SIG-M5 treated with dmso at 0.1 percent for 504 hours (cell line): Measurements from ENCODE around the gene NFIB.

ENCODE experiments used
- DNase-seq: peaks from one replicate; lab custom pipeline; 2025; ENCODE audit not compliant: unreplicated experiment; lab: John Stamatoyannopoulos, UW

NFIB gene

DNA sequence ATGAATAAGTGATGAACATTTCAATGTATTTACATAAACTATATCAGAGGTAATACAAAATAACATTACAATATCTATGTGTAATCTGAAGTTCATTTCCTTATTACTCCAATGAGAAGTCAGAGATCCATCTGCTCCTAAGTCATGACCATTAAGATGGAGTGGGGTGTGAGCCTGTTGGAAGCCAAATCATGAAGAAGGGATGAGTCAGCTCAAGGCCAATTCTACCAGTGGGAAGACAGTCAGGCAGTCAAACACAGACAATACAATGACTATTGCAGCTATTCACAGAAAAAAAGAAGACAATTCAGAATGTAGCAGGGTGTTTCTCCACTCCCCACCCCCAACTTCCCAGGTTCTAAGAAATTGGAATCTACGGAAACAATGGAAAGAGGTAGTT, 155.0 kb downstream of the NFIB start:
- no peak for DNase-seq

GRCh38 chr9:14158136-14158813, 155.7 kb downstream of the NFIB start:
- DNase-seq = no peak

- no peak for DNase-seq
These were observed 156.8 kb downstream of the NFIB start for GRCh38 chr9:14157191-14157590.

- DNase-seq = no peak
These were observed 157.9 kb downstream of the NFIB start for GRCh38 chr9:14156046-14156445.

- no peak for DNase-seq
These were observed 158.7 kb downstream of the NFIB start for GRCh38 chr9:14155237-14155636.

DNA sequence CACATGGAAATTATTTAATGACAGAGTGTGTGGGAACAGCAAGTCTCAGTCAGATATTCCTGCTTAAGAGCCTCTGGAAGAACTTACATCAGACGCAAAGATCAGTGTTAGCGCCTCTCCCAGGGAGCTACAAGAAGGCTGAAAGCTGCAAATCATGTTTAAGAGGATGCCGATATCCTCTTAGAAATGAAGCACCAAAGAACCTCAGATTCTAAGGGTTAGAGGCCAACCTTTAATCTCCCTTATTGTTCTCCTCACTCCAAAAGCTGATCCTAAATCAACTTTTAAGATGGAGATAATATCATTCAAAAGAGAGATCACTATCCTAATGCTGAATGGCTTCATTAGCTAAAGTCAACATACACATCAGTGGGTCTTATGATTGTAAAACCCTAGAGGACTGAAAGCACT, 160.6 kb downstream of the NFIB start:
- no peak for DNase-seq

DNA sequence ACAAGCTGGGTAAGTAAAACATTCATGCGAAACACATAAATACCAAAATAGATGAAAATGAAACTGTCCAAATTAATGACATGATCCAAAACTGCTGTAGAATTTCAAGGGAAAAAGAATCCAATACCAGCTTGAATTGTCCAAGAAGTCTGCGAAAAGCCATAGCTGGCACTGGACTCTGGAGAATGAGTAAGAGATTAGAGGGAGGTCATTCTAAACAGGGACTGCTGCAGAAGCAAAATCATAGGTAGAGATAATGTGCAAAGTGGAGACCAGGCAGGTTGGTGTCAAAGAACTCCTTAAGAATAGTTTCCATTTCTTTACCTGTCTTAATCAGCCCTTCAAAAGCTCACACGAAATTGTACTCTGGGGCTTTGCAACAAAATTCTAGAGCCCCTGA, 162.5 kb downstream of the NFIB start:
- DNase-seq = no peak

- no peak for DNase-seq
These were observed 165.3 kb downstream of the NFIB start for GRCh38 chr9:14148501-14149103.

- DNase-seq = no peak
These were observed 166.2 kb downstream of the NFIB start for GRCh38 chr9:14147738-14148137.

GRCh38 chr9:14146201-14146874, 167.6 kb downstream of the NFIB start:
- DNase-seq = no peak

GRCh38 chr9:14144215-14144614, 169.7 kb downstream of the NFIB start:
- no peak for DNase-seq

DNA sequence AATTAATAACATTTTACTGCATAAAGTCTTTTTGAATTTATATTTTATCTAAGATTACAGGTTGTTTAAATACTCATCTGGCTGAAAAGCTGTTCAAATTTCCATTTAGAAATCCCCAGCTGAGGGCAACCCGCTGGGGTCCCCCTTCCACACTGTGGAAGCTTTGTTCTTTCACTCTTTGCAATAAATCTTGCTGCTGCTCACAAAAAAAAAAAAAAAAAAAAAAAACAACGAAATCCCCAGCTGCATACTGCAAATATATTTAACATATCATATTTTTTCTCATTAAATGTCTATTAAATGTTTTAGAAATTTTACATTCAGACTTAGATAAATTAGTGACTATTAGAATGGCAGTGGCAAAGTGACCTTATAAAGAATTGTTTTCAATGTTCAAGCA, 172.2 kb downstream of the NFIB start:
- DNase-seq = no peak

DNA sequence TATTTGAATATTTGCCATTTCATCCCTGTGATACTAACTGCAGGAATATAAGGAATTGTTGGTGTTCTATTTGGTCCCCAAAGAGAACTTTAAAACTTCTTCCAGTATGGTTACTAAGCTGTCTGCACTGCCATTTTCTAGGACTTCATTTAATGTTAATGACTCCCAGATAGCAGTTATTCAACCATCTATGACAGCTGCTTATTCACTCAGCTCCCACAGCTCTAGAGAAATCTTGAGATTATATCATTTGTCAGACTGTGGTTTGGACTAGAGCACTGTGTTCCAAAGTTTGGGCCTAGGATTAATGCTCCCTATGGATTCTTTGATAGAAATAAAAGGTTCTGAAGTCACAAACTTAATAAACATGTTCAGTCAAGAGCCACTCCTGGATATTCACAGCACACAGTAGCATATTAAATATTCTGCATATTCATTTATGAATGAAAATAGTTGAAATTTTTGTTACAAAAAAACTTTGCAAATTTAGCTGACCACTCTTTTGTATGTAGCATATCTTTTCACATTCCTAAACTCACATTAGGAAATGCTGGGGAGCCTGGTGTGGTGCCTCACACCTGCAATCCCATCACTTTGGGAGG, 173.7 kb downstream of the NFIB start:
- DNase-seq = no peak

- DNase-seq = no peak
These were observed 174.7 kb downstream of the NFIB start for GRCh38 chr9:14139287-14139686.

- no peak for DNase-seq
These were observed 177.1 kb downstream of the NFIB start for GRCh38 chr9:14136646-14137370.

- DNase-seq = no peak
These were observed 177.8 kb downstream of the NFIB start for GRCh38 chr9:14136047-14136635.

DNA sequence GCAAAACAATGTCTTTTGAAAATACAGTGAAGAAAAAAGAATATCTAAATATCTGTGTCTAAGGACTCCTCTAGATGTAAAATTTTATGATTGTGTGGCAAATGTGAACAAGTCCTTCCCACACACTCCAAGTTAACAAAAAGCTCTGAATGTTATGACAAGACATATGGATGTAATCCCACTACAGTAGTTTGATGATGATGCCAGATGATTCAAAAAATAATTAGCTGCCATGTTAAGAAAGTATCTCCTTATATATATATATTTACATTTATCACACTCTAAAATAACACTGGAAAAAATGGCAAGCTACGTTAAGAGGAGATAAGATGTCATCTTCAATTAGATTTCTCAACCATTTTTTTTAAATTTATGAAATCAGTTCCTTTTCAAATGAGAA, 178.5 kb downstream of the NFIB start:
- DNase-seq = no peak

GRCh38 chr9:14133394-14133793, 180.5 kb downstream of the NFIB start:
- no peak for DNase-seq

DNA sequence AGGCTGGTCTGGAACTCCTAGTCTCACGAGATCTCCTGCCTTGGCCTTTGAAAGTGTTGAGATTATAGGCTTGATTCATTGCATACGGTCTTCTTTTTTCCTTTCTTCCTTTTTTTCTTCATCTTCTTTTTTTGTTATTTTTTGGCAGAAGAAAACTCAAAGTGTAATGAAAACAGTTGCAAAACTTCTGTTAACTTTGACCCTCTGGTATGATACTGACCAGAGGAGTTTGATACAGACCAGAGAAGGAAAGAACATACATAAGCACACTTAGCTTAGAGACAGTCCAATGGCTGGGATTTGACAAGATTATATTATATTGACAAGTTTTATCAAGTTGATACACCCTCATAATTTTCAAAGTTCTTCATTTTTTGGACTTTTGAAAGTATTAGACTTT, 181.2 kb downstream of the NFIB start:
- no peak for DNase-seq

DNA sequence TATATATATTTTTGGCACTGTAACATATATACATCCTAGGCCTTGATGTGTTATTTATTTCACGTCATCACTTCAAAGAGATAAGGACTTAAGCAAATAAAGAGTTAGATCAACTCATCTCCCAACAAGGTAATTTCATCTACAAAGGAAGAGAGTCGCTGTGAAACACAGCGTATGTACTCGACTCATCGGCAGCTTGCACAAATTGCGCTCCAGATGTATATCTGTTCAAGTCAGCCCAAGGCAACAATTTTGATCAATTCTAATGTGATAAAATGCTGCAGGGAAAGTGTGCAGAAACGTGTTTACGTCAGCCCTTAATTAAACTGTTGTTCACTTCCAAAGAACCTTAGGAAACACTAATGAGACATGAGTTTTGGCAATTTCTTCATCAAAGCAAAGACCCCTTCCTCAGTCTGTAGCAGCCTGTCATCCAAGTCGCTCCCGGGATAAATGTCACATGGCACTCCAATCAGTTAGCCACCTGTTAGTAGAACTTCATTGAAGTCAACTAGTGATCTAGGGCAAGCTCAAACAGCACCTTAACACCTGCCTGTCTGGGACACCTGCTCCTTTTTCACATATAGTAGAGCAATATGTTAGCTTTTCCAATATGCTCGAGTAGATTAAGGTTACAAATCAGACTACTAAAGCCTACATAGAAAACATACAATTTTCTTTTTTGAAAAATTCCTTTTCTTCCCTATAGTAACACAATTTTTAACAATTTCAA, 182.4 kb downstream of the NFIB start:
- no peak for DNase-seq
